ENCODE data around the gene EFNB2. TPM values are rescaled to one million over a fixed set of nuclear protein-coding genes. Genes with fewer than 3 reads are reported as not detected.

EFNB2 gene
- total and polyA plus RNA-seq, 2 of the 8 experiments (the other 6 are each of a cell fraction or from before 2014, with no cell fraction given): 8.2 to 12.0 TPM

- Histone ChIP-seq H3K36me3 (ENCODE audit: control insufficient read depth in 2 of 4, insufficient read depth in 4 of 4, low read length in 3 of 4) (no peaks in the 10 kb centered on the region), H4K20me1 (replicated peaks in 1 of 2; ENCODE audit: control insufficient read depth in 1 of 2, insufficient read depth in 2 of 2, low read length in 2 of 2) (peaks cover 4 to 21% of the 10 kb centered on the region in 2 experiments), H3K9ac (replicated peaks in 1 of 4; ENCODE audit: extremely low read depth in 1 of 4, low read depth in 3 of 4, low read length in 3 of 4) (no peak overlapping the region), H3K4me2 (ENCODE audit: insufficient read depth in 1 of 2, low read depth in 2 of 2, low read length in 2 of 2) (peak overlapping the region; percentile 52 to 56), H3K18ac (ENCODE audit: extremely low read depth, low read length) (no peak overlapping the region), H2BK15ac (ENCODE audit: low read length) (no peak overlapping the region), H3K23ac (ENCODE audit: insufficient read length) (no peak overlapping the region), H3K23me2 (ENCODE audit: low read depth, low read length) (peaks cover 9% of the 10 kb centered on the region), H4K91ac (replicated peaks; ENCODE audit: insufficient read length, low read length) (no peak overlapping the region), H3K9me3 (ENCODE audit: insufficient read depth in 2 of 2, low read depth in 1 of 2, low read length in 1 of 2) (no peaks in the 10 kb centered on the region), H2AK5ac (ENCODE audit: low read depth, low read length) (no peak overlapping the region), H3K27me3 (replicated peaks in 1 of 4; ENCODE audit: control insufficient read depth in 3 of 4, extremely low read depth in 1 of 4, insufficient read depth in 3 of 4, low read length in 3 of 4) (peaks cover 0 to 13% (median 6%) of the 10 kb centered on the region in 4 experiments; a peak in 5 of 7 replicates), H2BK20ac (ENCODE audit: low read length) (no peak overlapping the region), H3K79me1 (ENCODE audit: low read depth, low read length) (no peaks in the 10 kb centered on the region; the same call in 1 of the 2 replicates), H3K14ac (ENCODE audit: insufficient read length) (no peak overlapping the region), H2AFZ (ENCODE audit: low read length) (no peak overlapping the region), H3K4me3 (ENCODE audit: extremely low read depth in 1 of 4, insufficient read depth in 2 of 4, low read depth in 3 of 4, low read length in 4 of 4) (peak overlapping the region in 2 of 4 experiments; percentile 7 to 27; a peak in 2 of 8 replicates), H4K8ac (ENCODE audit: extremely low read depth, insufficient read depth, low read length) (no peak overlapping the region), H3K4me1 (replicated peaks in 1 of 4; ENCODE audit: control insufficient read depth in 3 of 4, insufficient read depth in 4 of 4, low read length in 3 of 4) (peaks cover 14 to 40% (median 26%) of the 10 kb centered on the region in 4 experiments; a peak in 6 of 7 replicates), H3K79me2 (ENCODE audit: control insufficient read depth in 1 of 2, insufficient read depth in 2 of 2, low read length in 2 of 2) (peaks cover 0 to 81% of the 10 kb centered on the region in 2 experiments; a peak in 2 of 4 replicates), H4K5ac (ENCODE audit: insufficient read length, low read depth, low read length) (no peak overlapping the region), H2BK120ac (replicated peaks; ENCODE audit: low read depth, low read length) (no peak overlapping the region), H2BK12ac (ENCODE audit: low read depth, low read length) (no peak overlapping the region; the same call in 1 of the 2 replicates), H3K27ac (ENCODE audit: low read depth, low read length) (no peak overlapping the region), H2BK5ac (ENCODE audit: low read depth, low read length) (no peak overlapping the region; the same call in 1 of the 2 replicates), H3K4ac (replicated peaks; ENCODE audit: insufficient read length, low read depth, low read length) (no peak overlapping the region), H3K56ac (replicated peaks; ENCODE audit: insufficient read length, low read depth, low read length) (no peak overlapping the region)
- FAIRE-seq: no peak
- DNase-seq (ENCODE audit: low read depth in 1 of 2, low spot score in 2 of 2): no peak
- ChIA-PET CTCF (ENCODE audit: partially characterized antibody) (interaction anchor here (0.8 to 1.3 kb wide), 7 partner anchors 9 to 447 kb away, joined by 3 to 5 read pairs (median 3); no protein-coding TSS in a partner anchor), POLR2A (ENCODE audit: partially characterized antibody) (no interaction called here)
- WGBS, 2 experiments (ENCODE audit: extremely low coverage in 1 of 2, insufficient coverage in 1 of 2, insufficient read length in 1 of 2, insufficient replicate concordance in 2 of 2, low coverage in 1 of 2, low lambda C conversion rate in 2 of 2, missing lambda C conversion rate in 1 of 2): 77% methylated on average over 8 of the region's 8 CpGs; no CpG with 5 or more reads in 1 of the 2 experiments
- TF ChIP-seq KDM4A (IDR thresholded peaks at IDR 0.05; ENCODE audit: low read depth, low read length, severe bottlenecking): no peak
- TF ChIP-seq TCF12 (IDR thresholded peaks at IDR 0.05; ENCODE audit: low read depth, low read length): no peak
- no peak for TF ChIP-seq JUN (IDR thresholded peaks at IDR 0.05; ENCODE audit: low read depth, low read length)
- no peak for TF ChIP-seq RNF2 (IDR thresholded peaks at IDR 0.05; ENCODE audit: borderline replicate concordance, low read depth, low read length, missing control alignments, poor library complexity, severe bottlenecking)
- no peak for TF ChIP-seq EZH2 (IDR thresholded peaks at IDR 0.05; ENCODE audit: low read depth, low read length, severe bottlenecking)
- TF ChIP-seq TAF7 (optimal IDR thresholded peaks at IDR 0.05; ENCODE audit: borderline replicate concordance, low read depth, low read length): no peak
- no peak for TF ChIP-seq BACH1 (IDR thresholded peaks at IDR 0.05; ENCODE audit: low read length)
- TF ChIP-seq ZNF274 (IDR thresholded peaks at IDR 0.05; ENCODE audit: borderline replicate concordance, extremely low read depth, low read length): no peak
- TF ChIP-seq TEAD4 (IDR thresholded peaks at IDR 0.05; ENCODE audit: low read depth, low read length): no peak
- no peak for TF ChIP-seq RBBP5 (IDR thresholded peaks at IDR 0.05; ENCODE audit: borderline replicate concordance, low read depth, low read length)
Measured at GRCh38 chr13:106529415-106530170, 5.9 kb downstream of the EFNB2 start.

All from H1 (cell line).